ENCODE data around the gene PAPLN.

DNA sequence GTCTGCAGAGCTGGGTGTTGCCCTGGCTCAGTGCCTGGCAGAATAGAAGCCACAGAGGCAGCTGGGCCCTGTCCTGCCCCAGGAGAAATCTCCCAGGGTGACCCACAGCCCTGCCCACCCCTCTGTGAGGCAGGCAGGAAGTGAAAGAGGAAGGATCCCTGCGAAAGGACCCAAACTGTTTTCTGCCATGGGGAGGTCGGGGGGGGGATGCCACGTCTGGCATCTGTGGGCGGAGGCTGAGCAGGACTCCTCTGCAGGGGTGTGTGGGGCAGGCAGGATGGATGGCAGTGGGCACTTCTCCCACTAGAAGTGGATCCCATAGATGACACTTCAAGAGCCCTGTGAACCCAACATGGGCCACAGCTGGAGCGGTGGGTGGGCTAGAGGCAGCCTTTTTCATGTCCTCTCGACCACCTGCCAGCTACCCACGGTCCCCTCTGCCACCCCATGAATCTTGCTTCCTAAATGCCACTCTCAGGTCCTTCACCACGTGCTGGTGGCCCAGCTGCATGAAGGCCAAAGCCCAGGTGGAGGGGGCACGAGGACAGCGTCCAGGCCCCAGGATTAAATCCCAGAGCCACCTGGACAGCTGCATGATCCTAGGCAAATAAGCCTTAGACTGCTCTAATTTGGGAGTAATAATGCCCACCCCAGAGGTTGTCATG is 3.6 kb downstream of the PAPLN start:
- TF ChIP-seq, protein P1, sequence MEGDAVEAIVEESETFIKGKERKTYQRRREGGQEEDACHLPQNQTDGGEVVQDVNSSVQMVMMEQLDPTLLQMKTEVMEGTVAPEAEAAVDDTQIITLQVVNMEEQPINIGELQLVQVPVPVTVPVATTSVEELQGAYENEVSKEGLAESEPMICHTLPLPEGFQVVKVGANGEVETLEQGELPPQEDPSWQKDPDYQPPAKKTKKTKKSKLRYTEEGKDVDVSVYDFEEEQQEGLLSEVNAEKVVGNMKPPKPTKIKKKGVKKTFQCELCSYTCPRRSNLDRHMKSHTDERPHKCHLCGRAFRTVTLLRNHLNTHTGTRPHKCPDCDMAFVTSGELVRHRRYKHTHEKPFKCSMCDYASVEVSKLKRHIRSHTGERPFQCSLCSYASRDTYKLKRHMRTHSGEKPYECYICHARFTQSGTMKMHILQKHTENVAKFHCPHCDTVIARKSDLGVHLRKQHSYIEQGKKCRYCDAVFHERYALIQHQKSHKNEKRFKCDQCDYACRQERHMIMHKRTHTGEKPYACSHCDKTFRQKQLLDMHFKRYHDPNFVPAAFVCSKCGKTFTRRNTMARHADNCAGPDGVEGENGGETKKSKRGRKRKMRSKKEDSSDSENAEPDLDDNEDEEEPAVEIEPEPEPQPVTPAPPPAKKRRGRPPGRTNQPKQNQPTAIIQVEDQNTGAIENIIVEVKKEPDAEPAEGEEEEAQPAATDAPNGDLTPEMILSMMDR (conservative IDR thresholded peaks at IDR 0.05; ENCODE audit: low read depth in 2 of 2) = no peak
- TF ChIP-seq, protein P2, sequence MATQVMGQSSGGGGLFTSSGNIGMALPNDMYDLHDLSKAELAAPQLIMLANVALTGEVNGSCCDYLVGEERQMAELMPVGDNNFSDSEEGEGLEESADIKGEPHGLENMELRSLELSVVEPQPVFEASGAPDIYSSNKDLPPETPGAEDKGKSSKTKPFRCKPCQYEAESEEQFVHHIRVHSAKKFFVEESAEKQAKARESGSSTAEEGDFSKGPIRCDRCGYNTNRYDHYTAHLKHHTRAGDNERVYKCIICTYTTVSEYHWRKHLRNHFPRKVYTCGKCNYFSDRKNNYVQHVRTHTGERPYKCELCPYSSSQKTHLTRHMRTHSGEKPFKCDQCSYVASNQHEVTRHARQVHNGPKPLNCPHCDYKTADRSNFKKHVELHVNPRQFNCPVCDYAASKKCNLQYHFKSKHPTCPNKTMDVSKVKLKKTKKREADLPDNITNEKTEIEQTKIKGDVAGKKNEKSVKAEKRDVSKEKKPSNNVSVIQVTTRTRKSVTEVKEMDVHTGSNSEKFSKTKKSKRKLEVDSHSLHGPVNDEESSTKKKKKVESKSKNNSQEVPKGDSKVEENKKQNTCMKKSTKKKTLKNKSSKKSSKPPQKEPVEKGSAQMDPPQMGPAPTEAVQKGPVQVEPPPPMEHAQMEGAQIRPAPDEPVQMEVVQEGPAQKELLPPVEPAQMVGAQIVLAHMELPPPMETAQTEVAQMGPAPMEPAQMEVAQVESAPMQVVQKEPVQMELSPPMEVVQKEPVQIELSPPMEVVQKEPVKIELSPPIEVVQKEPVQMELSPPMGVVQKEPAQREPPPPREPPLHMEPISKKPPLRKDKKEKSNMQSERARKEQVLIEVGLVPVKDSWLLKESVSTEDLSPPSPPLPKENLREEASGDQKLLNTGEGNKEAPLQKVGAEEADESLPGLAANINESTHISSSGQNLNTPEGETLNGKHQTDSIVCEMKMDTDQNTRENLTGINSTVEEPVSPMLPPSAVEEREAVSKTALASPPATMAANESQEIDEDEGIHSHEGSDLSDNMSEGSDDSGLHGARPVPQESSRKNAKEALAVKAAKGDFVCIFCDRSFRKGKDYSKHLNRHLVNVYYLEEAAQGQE (IDR thresholded peaks at IDR 0.05; ENCODE audit: unreplicated experiment) = no peak
- TF ChIP-seq POLR2AphosphoS5 (IDR thresholded peaks at IDR 0.05; ENCODE audit: low read depth) = no peak
- no peak for TF ChIP-seq JUNB (IDR thresholded peaks at IDR 0.05; ENCODE audit: unreplicated experiment)
- no peak for TF ChIP-seq EZH2 (IDR thresholded peaks at IDR 0.05; ENCODE audit: low read depth, unreplicated experiment)
- TF ChIP-seq, protein P3, sequence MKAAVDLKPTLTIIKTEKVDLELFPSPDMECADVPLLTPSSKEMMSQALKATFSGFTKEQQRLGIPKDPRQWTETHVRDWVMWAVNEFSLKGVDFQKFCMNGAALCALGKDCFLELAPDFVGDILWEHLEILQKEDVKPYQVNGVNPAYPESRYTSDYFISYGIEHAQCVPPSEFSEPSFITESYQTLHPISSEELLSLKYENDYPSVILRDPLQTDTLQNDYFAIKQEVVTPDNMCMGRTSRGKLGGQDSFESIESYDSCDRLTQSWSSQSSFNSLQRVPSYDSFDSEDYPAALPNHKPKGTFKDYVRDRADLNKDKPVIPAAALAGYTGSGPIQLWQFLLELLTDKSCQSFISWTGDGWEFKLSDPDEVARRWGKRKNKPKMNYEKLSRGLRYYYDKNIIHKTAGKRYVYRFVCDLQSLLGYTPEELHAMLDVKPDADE (IDR thresholded peaks at IDR 0.05) = no peak
- no peak for TF ChIP-seq EZH2phosphoT487 (IDR thresholded peaks at IDR 0.05; ENCODE audit: unreplicated experiment)
- no peak for TF ChIP-seq STAT1 (IDR thresholded peaks at IDR 0.05; ENCODE audit: unreplicated experiment)
- no peak for TF ChIP-seq NANOG (IDR thresholded peaks at IDR 0.05; ENCODE audit: borderline replicate concordance)
- TF ChIP-seq ZNF114 (CRISPR knock-in tag; IDR thresholded peaks at IDR 0.05) = no peak

Measured in GM23338 (cell line).